ENCODE data around the gene RNU6-9.
"Not testable (repeated sequence)": the region's sequence is repeated elsewhere in the genome, so short reads cannot be mapped to it uniquely, and the experiment has no call there.

The RNU6-9 gene

GRCh38 chr19:861756-862580 is 31.3 kb upstream of the RNU6-9 start:
- DNase-seq = peak; percentile 38

DNA sequence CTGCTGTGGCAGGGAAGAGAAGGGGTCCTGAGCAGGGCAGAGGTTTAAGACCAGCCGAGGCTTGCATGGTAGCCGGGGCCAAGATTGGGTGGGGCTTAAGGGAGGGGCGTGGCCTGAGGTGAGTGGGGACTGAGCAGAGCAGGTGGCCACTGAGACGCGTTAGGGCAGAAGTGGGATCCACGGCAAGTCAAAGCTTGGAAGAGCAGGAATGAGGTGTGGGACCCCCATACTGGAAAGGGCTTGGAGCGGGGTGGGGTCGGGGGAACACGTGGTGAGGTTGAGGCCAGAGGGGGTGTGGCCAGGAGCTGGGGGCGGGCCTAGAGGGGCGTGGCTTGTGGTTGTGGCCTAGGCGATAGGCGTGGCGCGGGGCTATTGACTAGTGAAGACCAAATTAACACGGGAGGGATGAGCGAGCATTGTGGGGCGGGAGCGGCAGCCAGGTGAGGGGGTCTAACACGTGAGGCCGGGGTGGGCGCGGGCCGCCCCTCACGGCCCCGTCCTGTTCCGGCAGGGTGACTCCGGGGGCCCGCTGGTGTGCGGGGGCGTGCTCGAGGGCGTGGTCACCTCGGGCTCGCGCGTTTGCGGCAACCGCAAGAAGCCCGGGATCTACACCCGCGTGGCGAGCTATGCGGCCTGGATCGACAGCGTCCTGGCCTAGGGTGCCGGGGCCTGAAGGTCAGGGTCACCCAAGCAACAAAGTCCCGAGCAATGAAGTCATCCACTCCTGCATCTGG is 30.5 kb upstream of the RNU6-9 start:
- DNase-seq = peak; percentile 51

DNA sequence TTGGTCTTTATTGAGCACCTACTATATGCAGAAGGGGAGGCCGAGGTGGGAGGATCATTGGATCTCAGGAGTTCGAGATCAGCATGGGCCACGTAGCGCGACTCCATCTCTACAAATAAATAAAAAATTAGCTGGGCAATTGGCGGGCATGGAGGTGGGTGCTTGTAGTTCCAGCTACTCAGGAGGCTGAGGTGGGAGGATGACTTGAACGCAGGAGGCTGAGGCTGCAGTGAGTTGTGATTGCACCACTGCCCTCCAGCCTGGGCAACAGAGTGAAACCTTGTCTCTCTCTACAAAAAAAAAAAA is 30.0 kb upstream of the RNU6-9 start:
- no peak for DNase-seq

GRCh38 chr19:866769-867300 is 26.4 kb upstream of the RNU6-9 start:
- no peak for DNase-seq

DNA sequence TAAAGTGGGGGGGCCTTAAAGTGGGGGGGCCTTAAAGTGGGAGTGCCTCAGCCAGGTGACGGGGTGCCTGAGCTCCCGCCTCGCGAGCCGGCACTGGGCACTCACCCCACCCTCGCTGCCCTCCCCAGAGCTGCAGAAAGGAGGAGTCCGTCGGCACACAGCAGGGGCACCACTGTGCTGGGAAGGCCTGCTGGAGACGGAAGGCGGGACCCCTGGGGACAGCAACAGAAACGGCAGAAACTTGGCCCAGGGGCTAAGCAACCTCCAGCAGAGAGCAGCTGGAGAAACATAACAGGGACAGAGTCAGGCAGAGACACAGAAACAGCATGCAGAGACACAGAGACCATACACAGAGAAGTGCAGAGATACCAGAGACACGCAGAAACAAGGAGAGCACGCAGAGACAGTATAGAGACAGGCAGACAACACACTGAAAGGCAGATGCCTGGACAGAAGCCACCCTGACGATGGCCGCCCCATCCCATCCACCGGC is 25.9 kb upstream of the RNU6-9 start:
- peak; percentile 74 for DNase-seq

DNA sequence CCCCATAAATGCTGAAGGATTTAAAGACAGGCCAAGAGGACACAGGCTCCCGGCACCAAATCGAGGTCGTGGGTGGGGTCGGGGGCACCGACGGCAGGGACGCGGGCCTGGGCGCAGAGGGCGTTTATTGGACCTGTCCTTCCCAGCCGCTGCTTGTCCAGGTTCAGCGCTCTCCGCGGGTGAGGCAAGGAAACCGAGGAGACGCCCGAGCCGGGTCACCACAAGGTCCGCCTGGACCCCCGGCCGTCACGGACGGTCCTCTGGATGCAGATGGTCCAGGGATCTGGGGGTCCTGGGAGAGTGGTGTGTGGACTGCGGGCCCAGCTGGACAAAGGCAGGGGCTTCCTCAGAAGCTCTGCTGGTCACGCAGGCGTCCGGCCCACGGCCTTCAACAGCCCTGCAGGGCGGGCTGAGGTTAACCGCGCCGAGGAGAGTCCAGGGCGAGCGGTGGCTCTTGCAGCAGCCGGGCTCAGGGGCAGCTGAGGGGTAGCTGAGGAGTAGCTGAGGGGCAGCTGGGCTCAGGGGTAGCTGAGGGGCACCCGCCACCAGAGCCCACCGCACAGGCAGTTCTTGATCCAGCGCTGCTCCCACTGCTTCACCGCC is 25.3 kb upstream of the RNU6-9 start:
- DNase-seq = no peak

DNA sequence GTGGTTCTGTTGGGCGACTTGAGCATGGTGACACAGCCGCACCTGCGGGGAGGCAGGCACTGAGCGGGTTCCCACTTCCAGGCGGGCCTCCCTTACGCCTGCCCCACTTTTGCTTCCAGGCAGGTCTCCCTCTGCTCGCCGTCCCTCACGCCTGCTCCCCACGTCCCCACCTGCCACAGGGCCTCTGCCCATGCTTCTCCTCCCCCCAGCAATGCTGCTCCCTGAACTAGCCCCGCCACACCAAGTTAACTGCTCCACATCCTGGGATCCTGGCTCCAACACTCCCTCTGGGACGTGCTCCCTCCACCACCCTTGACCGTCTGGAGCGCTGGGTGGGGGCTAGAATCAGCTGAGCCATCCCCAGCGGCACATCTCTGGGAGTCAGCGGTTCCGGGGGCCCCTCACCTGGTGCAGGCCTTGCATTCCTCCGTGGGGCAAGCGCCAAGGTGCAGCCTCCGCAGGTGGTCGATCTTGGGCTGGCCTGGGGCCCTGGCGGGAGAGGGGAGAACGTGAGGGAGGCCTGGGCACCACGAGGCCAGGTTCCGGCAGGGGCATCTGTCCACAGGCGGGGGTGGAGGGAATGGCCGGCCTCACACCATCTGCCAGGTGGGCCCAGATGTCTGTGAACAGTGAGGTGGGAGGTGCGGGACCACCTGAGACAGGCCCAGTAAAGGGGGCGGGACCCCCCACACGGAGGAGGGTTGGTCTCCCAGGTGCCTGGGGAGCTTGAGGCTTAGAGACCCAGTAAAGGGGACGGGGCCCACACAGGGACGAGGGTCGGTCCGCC is 24.6 kb upstream of the RNU6-9 start:
- no peak for DNase-seq

GRCh38 chr19:869245-870177 is 23.8 kb upstream of the RNU6-9 start:
- DNase-seq = peak; percentile 98

DNA sequence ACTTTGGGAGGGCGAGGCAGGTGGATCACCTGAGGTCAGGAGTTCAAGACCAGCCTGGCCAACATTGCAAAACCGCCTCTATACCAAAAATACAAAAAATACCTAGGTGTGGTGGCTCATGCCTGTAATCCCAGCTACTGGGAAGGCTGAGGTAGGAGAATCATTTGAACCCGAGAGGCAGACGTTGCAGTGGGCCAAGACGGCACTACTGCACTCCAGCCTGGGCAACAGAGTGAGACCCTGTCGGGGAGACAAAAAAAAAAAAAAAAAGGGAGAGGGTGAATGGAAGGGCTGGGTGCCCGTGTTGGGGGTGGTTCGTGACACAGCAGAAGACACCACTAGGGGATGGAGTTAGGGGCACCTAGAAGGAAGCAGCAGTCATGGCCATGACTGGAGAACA is 23.0 kb upstream of the RNU6-9 start:
- DNase-seq = no peak

GRCh38 chr19:870963-871401 is 22.3 kb upstream of the RNU6-9 start:
- DNase-seq = no peak

DNA sequence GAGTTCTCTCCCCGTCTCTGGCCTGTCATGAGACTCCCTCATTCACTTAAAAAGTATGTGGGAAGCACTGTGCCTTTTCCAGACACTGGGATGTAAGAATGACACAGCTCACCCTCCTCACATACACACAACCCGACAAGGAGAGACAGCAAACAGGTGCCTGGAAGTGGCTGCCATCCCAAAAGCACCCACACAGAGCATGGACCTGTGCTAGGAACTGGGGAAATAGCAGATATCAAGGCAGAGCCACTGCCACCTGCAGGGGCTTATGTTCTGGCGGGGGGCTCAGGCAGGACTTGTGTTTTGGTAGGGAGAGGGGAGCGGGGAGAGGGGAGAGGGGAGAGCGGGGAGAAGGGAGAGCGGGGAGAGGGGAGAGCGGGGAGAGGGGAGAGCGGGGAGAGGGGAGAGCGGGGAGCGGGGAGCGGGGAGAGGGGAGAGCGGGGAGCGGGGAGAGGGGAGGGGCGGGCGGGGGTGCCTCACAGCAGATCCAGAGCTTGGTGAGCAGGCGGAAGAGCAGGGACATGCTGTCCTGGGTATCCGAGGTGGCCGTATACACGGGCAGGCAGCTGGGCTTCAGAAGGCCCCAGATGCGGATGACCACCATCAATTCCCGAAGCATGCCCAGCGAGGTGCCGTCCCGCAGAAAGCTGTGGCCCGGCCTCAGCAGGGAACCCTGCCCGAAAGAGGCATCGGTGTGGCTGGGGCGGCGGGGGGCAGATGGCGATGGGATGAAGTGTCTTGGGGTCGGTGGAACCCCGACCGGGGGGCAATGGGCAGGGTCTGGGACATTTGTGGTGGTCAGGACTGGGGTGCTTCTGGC is 21.6 kb upstream of the RNU6-9 start:
- no peak for DNase-seq

DNA sequence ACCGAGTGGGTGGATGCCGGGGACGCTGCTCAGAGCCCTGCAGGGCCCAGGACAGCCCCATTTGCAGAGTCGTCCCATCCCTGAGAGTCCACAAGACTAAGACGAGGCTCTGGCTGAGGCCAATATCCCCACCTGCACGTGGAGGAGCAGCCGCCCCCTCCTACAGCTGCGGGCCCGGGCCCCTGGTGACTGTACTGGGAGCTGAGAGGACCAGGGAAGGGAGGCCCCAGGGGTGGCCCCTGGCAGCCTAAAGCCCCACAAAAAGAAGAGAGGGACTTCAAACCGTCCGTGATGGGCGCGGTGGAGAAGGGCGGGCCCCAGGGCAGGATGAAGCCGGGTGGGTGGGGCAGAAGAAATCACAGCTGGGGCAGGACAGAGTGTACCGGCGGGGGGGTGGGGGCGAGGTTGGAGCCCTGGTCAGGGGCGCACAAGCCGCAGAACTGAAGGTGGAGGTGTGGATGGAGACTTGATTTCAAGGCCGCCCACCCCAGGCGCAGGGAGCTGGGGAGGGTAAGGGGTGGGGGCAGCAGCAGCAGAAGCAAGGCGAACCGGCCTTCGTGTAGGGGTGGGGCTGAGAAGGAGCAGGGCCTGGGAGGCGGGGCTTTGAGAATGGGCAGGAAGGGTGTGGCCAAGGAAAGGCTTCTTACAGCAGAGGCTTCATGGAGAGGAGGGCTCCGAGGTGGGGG is 20.9 kb upstream of the RNU6-9 start:
- peak; percentile 84 for DNase-seq

- DNase-seq = peak; percentile 77
Observed at GRCh38 chr19:873084-873483, 20.2 kb upstream of the RNU6-9 start.

GRCh38 chr19:873561-874041 is 19.7 kb upstream of the RNU6-9 start:
- DNase-seq = no peak

- no peak for DNase-seq
Observed at GRCh38 chr19:875265-875879, 17.9 kb upstream of the RNU6-9 start.

- DNase-seq = no peak
Observed at GRCh38 chr19:876089-876488, 17.2 kb upstream of the RNU6-9 start.

DNA sequence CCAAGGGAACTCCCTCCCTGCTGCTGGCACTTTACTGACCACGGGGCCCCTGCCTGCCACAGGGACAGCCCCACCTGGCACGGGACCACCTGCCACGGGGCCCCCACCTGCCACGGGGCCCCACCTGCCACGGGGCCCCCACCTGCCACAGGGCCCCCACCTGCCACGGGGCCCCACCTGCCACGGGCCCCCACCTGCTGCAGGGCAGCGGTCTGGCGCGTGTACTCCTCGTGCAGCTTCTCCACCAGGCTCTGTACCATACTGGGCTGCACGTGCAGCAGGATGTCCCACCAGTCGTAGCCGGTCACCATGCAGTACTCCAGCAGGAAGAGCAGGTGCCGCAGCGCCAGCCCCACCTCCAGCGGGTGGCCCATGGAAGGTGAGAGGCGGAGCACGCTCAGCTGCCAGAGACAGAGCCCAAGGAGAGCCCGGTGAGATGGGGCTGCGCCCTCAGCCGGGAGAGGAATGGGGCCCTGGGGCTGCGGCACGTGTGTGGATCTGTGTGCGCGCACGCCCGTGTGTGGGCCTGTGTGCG is 16.4 kb upstream of the RNU6-9 start:
- DNase-seq = no peak

DNA sequence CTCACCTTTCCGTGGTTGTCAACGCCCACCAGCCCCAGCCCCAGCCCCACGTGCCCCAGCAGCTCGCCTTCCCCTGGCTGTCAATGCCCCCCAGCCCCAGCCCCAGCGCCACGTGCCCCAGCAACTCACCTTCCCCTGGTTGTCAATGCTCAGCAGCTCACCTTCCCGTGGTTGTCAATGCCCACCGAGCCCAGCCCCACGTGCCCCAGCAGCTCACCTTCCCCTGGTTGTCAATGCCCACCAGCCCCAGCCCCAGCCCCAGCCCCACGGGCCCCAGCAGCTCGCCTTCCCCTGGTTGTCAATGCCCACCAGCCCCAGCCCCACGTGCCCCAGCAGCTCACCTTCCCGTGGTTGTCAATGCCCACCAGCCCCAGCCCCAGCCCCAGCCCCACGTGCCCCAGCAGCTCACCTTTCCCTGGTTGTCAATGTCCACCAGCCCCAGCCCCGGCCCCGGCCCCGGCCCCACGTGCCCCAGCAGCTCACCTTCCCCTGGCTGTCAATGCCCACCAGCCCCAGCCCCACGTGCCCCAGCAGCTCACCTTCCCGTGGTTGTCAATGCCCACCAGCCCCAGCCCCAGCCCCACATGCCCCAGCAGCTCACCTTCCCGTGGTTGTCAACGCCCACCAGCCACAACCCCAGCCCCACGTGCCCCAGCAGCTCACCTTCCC is 15.2 kb upstream of the RNU6-9 start:
- not testable (repeated sequence) for DNase-seq

Measured in fibroblast of skin of scalp (primary cell).